Measurements from ENCODE around the gene EGR1.
"Not testable (repeated sequence)": the region's sequence is repeated elsewhere in the genome, so short reads cannot be mapped to it uniquely, and the experiment has no call there.

EGR1 gene

GRCh38 chr5:138507485-138507884, 42.2 kb downstream of the EGR1 start:
- not testable (repeated sequence) for DNase-seq (ENCODE audit: low spot score)

DNA sequence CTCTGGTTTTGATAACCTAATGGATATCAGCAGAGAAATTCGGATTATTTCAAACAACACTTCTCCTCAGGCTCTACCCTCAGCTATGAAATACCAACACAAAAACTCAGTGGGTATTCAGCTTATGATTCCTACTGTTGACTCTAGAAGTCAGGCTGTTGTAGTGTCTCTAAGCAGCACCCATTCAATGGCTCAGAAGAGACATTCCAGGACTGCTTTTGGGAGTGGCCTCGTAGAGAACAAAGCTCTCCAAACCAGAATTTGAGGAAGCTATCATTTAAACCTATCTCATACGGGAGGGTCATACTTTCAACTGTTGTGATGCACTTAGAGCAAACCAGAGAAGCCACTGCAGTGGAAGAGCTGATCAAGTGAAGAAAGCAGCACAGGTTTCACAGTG, 43.7 kb downstream of the EGR1 start:
- DNase-seq (ENCODE audit: low spot score), result no peak

DNA sequence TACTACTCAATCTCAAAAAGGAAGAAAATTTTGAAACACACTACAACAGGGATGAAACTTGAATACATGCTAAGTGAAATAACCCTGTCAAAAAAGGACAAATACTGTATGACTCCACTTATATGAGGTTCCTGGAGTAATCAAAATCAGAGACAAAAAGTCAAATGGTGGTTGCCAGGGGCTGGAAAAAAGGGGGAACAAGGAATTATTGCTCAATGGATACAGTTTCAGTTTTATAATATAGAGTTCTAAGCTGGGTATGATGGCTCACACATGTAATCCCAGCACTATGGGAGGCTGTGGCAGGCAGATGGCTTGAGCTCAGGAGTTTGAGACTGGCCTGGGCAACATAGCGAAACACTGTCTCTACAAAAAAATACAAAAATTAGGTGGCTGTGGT, 48.7 kb downstream of the EGR1 start:
- no peak for DNase-seq (ENCODE audit: low spot score)

DNA sequence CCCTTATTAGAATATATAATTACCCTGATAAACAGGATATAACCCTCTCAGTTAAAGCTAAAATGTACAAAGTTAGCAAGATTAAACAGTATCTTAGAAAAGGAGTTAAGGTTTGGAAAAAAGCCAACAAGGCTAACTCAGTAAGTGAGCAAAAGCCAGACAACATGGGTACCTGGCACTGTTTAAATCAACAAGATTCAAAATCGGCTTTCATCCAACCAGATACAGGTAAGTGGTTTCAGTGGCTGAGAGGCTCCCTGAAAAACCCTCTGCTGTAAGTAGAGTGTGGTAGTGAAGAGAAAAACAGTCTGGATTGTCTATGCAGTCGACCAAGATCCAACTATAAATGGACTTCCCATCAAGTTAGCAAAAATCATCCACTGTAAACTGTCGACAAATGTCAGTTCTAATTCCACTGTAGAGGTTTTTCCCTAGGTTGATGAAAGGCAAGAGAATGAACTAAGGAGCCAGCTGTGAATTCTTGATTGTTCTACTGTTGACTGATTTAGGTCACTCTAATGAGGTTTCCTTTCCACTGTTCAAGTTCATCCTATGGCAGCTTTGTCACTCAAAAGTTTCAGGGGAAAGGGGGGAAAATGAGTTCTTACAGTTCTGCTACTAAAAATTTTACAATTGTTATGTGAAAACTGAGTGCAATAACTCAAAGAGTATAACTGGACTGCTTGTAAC, 50.4 kb downstream of the EGR1 start:
- DNase-seq (ENCODE audit: low spot score), result no peak

- DNase-seq (ENCODE audit: low spot score), result no peak
Observed at GRCh38 chr5:138517437-138517836, 52.2 kb downstream of the EGR1 start.
